HEK293T (cell line): ENCODE results near the gene HOXA7.

Experiments
- BHLHE40 ChIP-seq: fragments of 450-650 bp; IDR thresholded peaks from 2 replicates; pipeline ENCODE4 v1.6.1; 2016; ENCODE audit warnings: mild to moderate bottlenecking, moderate library complexity, borderline replicate concordance
- CTBP1 ChIP-seq: fragments of 450-650 bp; IDR thresholded peaks from 2 replicates; pipeline ENCODE4 v1.6.1; 2016; ENCODE audit warnings: borderline replicate concordance
- ELF4 ChIP-seq: fragments of 450-650 bp; IDR thresholded peaks from 2 replicates; pipeline ENCODE4 v1.6.1; 2017; ENCODE audit warnings: antibody characterized with exemption
- FOXM1 ChIP-seq: fragments of 450-650 bp; IDR thresholded peaks from 2 replicates; pipeline ENCODE4 v1.6.1; 2017; ENCODE audit warnings: mild to moderate bottlenecking, borderline replicate concordance
- L3MBTL2 ChIP-seq: fragments of 450-650 bp; conservative IDR thresholded peaks from 2 replicates; pipeline ENCODE4 v1.6.1; 2016; ENCODE audit warnings: mild to moderate bottlenecking
- LEF1 ChIP-seq: fragments of 450-650 bp; IDR thresholded peaks from 2 replicates; pipeline ENCODE4 v1.6.1; 2017; ENCODE audit warnings: mild to moderate bottlenecking, borderline replicate concordance
- SP1 ChIP-seq: fragments of 450-650 bp; IDR thresholded peaks from 2 replicates; pipeline ENCODE4 v1.6.1; 2017

DNA sequence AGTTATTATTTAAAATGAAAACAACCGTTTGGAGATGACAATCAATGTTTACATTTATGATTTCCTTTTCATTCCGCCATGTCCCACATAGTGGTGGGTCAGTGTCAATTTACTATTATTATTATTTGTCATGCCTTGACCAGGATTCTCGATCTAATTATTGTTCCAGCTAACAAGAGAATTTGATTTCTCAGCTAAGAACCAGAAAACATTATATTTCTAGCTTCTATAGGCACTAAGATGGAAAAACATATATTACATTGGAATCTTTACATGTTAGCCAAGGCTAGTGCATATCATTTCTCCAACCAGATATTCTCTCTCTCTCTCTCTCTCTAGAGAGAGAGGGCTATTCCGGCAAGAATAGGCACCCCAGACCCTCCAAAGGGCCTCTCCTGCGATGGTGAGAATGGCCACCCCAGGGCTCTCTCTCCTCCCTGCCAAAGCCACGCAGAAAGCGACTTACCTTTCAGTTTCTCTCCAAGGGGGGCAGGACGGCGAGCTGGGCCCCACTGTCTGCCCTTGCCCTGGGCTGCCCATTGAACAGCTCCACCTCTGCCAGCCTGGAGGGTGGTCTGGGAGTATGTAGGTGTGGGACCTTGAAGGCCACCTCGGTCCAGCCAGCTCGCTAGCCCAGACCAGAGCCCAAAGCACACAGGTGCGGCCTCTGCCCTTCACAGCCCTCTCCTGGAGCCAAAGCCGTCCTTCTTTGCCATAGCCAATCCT, 6.5 kb downstream of the HOXA7 start:
- TF ChIP-seq BHLHE40 (no peak), SP1 (no peak), LEF1 (no peak), L3MBTL2 (no peak), FOXM1 (no peak), CTBP1 (no peak), ELF4 (no peak)
